Activated naive CD8-positive, alpha-beta T cell treated with anti-CD3 and anti-CD28 coated beads, Interleukin-2, amount 50 U/mL, for 16 hours (primary cell): ENCODE data around the gene MOSPD3.
A peak's percentile ranks its signal among the peaks of the same experiment; 100 is the strongest.
"Not testable (repeated sequence)": the region's sequence is repeated elsewhere in the genome, so short reads cannot be mapped to it uniquely, and the experiment has no call there.

Source experiments
- DNase-seq: peaks from one replicate; pipeline ENCODE4 v3.0.0-alpha.2; 2020; ENCODE audit warnings: low read depth, low spot score

The MOSPD3 gene

DNA sequence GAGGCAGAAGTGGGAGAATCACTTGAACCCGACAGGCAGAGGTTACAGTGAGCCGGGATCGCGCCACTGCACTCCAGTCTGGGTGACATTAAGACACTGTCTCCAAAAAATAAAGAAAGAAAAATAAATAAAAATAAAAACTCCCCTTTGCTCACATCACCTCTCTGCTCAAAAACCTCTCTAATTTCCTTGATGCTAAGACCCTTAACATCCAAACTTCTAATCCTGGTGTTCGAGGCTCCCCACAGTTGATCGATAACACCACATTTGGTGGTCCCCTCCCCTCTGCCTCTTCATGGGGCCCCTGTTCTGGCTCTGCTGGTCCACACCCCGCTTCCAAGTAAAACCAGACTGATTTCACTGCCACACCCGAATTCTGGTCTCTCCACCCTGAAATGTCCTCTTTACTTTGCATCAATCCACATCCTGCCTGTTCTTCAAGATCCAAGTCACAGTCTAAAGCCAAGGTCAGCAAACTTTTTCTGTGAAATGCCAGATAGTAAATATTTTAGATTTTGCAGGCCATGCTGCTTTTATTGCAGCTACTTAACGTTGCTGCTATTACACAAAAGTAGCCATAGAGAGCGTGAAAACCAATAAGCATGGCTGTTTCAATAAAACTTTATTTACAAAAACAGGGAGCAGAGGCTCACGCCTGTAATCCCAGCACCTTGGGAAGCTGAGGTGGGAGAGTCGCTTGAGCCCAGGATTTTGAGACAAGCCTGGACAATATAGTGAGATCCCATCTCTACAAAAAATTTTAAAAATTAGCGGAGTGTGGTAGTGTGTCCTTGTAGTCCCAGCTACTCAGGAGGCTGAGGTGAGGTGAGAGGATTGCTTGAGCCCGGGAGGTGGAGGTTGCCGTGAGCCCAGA lies 11.8 kb downstream of the MOSPD3 start:
- no peak for DNase-seq

DNA sequence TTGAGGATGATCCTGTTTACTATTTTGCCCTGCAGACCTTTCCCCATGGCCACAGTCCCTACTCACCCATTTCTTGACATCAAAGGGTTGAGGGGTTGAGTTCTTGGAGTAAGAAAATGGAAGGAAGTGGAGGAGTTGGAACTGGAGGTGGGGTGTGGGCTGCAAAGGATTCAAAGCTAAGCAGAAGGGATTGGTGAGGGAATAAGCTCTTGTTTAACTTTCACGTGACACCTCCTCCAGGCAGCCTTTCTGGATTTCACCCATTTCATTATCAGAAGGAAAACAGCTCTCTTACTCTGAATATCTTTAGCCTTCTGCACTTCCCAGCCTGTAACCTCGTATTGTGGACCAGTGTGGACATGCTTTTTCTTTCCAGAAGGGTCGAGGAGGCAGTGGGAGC lies 13.7 kb downstream of the MOSPD3 start:
- DNase-seq: no peak

DNA sequence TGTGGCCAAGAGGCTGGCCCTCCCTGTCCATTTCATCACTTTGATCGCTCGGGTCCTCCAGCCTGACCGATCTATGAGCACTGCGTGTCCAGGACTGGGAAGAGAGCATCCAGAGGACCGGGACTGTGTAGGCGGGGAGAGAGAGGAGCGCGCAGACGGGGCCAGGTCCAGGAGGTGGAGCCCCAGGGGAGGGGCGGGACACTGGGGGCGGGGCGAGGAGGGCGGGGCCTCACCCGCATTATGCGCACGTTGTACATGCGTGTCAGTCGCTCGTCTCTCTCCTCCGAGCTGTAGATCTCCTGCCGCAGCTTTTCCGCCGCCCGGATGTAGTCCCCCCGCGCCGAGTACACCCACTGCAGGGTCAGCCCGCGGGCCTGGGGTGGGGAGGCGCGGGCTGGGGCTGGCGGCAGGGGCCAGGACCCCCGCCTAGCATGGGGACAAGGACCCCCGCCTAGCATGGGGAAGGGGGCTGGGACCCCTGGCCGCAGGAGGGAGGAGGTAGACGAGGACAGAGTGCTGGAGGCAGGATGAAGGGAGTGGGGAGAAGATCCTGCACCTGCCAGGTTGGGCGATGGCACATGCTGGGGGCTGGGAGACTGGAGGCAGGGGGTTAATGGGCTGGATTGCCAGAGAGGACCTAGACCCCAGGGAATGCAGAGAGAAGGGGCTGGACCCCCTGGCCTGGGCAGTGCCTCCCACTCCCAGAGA lies 14.3 kb downstream of the MOSPD3 start:
- peak; percentile 77 for DNase-seq

DNA sequence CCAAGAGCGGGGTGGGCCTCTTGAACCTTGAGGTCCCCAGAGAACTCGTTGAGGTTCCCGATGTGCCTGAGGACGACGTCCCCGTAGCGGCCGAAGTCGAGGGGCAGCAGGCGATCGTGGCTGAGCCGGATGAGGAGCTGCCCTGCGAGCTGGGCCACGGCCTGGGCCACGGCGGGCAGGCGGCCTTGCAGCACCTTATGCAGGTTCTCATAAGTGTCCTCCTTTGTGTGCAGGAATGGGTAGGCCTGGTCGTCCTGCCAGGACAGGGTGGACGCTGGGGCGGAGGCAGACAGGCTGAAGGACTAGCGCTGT lies 14.9 kb downstream of the MOSPD3 start:
- DNase-seq: no peak

DNA sequence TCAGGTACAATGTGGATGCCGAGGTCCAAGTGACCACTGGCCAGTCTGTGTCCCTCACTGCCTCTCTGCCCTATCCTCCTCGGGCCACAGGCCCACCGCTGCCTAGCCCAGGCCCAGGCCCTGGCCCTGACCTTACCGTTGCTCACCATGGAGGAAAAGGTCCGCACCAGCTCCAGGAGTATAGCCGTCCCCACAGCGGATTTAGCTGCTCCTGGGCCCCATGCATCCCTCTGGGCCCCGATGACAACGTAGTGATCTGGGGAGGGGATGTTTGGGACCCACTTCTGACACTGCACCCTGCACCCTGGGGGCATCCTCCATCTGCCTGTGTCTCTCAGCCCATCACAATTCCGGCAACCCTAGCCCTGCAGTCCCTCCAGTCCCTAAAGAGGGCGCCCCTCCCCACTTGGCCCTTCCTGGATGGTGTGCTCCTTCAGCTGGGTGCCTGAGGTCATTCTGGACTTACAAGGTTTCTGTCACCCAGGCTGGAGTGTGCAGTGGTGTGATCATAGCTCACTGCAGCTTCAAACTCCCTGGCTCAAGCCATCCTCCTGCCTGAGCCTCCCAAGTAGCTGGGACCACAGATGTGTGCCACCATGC lies 16.9 kb downstream of the MOSPD3 start:
- no peak for DNase-seq

DNA sequence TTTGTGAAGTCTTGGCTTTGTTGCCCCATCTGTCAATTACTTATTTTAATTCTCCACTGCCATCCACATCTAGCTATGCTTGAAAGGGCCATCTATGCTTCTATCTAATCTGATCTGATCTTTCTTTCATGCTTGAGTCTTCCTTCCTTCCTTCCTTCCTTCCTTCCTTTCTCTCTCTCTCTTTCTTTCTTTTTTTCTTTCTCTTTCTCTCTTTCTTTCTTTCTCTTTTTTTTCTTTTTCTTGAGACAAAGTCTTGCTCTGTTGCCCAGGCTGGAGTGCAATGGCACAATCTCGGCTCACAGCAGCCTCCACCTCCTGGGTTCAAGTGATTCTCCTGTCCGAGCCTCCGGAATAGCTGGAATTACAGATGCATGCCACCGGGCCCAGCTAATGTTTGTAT lies 17.7 kb downstream of the MOSPD3 start:
- no peak for DNase-seq

DNA sequence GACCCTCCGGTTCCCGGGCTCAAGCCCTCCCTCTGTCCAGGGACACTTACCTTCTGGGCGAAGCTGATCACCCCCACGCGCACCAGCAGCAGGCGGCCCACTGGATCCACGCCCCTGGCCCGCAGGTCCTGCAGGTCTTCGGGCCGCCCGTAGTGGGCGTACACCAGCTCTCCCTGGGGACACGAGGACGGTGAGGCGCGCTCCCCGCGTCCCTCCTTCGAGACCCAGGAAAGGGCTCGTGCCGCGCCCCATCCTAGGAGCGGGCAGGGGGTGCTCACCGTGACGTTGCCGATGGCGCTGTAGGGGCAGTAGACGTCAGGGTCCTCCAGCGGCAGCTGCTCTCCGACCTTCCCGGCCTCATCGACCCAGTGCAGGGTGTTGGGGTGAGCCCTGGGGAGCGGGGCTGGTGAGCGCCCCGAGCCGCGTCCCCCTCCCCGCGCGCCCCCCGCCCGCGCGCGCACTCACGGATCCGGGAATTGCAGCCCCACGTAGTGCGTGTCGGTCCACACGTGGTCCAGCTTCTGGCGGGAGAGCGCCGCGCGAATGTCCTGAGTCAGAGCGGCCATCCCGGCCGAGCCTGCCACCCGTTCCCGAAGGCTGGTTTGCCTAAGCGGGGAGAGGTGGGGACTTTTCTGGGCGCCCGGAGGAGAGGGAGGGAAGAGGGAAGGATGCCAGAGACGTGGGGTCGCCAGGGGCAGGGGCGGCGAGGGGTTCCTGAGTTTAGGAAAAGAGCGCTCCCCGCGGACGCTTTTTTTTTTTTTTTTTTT lies 20.8 kb downstream of the MOSPD3 start:
- no peak for DNase-seq

DNA sequence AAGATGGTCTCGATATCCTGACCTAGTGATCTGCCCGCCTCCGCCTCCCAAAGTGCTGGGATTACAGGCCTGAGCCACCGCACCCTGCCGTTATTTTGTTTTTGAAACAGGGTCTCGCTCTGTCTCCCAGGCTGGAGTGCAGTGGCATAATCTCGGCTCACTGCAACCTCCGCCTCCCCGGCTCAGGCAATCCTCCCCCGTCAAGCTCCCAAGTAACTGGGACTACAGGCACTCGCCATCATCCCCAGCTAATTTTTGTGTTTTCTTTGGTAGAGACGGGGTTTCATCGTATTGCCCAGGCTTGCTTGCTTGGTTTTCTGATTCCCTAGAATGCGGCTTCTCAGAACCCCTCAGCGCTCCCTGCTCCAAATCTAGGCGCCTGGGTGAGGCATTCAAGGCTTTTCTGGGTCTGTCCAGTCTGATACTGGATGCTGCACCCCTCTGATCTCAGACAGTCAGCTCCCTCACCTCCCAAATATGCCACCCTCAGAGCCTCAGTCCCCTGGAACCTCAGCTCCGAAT lies 27.7 kb downstream of the MOSPD3 start:
- DNase-seq: no peak

DNA sequence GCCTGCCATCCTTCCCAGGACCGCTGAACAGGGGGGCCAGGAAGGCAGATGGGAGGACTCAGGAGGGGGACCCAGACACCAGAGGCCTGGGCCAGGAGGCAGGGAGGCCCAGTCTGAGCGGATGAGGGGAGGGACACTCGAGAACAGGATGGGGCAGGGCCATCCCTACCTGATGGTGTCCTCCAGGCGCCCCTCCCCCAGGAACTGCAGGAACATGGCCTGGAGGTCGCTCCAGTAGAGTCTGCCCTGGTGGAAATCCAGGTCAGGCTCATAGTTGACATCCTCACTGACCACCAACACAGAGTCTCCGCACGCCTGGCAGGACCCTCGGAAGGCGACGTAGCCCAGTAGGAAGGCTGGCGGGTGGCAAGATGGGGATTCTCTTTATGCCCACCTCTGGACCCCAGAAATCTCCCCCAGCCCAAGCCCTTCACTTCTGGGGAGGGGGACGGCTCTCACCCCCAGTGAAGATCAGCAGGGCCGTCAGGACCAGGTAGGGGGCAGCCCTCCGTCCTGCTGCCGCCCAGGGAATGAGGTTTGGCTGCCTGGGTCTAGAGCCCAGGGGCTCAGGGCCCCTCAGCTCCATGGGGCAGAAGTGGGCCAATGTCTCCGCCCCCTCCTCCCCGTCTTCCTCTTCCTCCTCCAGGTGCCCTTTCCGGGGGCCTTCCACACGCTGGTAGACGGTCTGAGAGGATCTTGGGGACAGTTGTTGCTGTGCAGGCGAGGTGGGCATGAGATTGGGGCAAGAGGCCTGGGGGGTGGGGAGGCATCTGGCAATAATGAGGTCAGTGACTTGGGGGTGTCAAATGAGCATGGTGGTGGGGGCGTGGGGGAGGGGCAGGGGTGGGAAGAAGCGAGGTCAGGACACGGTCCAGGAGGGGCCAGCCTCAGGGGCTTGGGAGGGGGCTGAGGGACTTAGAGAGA lies 28.4 kb downstream of the MOSPD3 start:
- DNase-seq: no peak

DNA sequence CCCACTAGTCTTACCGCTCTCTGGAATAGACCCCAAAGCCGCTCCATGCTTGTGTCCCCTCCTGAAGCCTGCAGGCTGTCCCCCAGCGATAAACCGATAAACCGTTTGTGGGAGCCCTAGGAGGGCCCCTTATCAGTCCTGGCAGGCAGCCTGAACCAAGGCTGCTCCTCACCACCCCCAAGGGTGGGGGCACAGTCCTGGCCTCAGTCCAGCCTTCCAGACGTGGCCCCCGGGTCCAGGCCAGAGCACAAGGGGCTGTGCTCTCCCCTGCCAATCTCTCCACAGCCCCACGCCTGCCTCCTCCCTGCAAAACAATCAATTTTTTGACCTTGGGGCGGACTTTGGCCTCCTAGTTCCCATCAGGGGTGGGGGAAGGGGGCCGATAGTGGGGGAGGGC lies 29.1 kb downstream of the MOSPD3 start, which contains the start of gene TFR2:
Gene TFR2, minus strand, starts transcription at position 90 of the 397 bp plus-strand sequence. Its CDS starts 43 bp downstream, at position 47.
- DNase-seq: no peak

DNA sequence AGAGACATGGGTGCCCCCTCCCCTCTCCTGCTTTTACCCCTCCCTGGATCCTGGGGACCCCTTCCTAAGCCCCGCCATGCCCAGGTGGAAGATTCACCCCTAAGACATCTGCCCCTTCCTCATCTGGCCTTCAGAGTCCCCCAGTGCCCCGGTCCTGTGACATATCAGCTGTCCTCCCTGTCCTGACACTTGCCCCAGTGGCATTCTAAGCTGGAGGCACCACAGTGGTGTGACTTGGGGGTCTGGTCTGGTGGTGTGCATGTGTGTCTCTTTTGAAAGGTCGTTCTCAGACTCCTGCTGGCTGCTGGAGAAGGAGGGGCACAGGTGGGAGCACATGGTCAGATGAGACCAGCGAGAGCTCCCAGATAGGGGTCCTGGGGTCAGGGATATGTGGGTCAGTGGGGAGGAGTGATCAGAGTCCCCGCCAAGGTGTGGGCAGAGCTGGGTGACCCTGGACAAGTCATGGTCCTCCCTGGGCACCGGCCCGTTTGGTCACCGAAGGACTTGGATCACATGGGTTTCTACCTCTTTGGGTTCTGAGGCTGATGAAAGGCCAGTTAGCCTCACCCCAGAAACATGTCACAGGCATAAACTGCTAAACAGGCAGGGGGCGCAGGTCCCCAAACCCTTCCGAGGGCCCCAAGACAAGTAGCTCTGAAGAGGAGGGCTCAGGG lies 29.7 kb downstream of the MOSPD3 start:
- DNase-seq: no peak

DNA sequence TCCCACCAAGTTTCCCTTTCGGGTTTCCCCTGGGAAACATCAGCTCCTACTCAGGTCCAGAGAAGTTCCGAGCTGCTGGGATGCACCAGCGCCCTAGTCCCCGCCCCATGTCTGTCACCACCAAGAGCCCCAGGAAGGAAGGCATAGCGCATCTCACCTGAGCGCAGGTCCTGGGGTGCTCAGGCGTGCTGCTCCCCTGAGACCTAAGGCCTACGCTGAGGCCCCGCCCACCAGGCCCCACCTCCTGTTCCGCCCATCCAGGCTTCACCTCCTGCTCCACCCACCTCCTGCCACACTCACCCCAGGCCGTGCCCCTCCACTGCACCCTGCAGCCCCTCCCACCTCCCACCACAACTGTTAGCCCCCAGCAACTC lies 30.2 kb downstream of the MOSPD3 start:
- DNase-seq: no peak

DNA sequence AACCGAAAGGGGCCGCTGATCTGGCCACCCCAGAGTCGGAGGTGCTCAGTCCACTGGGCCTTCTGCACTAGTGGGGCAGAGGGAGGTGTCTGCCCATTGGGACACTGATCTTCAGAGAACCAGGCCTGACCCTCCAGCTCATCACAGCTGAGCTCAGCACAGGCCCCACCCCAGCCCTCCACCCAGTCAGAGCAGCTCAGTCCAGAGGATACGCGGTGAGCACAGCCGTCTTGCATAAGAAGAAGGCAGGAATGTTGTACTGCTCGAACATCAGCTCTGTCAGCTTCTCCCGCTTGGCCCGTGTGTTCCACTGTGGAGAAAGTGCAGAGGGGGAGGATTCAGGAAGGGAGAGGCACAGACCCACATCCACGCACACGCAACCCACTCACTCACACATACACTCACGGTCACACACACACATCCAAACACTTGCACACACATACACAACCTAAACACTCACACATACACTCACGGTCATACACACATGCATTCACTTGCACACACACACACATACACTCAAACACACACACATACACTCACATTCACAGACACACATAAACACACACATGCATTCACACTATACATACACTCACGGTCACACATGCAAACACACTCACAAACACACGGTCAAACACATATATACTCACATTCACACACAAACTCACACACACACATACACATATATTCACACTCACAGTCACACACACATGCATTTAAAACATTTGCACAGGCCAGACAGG lies 37.7 kb downstream of the MOSPD3 start:
- no peak for DNase-seq

DNA sequence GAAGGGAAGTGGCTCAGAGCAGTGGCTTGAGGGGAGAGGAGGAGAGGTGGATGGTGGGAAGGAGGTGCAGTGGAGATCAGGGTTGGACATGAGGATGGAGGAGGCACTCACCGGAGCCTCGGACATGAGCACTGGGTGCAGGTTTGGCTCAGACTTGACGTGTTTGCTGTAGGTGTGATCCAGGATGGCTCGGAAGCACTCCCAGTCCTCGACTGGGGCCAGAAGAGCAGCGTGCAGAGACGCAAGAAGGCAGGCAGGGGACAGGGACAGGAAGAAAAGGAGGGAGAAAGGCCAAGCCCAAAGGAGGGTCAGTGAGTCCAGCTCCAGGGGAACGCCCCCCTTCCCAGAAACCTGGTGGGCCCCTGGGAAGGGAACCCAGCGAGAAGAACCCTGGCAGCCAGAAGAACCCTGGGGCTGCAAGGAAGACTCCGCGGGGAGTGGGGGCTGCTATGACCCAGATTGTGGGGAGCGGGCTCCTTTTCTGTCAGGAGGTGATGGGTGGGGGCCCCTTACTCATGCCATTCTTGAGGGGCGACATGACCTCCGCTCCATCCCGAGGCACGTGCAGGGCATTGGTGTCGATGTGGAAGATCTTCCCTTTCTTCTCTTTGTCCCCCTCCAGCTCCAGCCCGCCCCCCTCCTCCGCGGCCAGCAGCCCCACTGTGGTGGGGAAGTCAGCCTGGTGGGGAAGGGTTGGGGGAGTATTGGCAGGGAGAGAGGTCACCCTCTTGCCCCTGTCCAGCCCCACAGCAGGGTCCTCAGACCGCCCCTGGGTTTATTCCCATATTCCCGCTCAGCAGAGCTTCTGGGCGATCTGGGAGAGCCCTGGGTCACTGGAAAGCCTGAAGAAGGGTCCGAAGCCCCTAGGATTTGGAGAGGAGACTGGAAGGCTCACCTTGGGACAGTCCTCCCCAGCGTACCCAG lies 42.8 kb downstream of the MOSPD3 start:
- DNase-seq: no peak

DNA sequence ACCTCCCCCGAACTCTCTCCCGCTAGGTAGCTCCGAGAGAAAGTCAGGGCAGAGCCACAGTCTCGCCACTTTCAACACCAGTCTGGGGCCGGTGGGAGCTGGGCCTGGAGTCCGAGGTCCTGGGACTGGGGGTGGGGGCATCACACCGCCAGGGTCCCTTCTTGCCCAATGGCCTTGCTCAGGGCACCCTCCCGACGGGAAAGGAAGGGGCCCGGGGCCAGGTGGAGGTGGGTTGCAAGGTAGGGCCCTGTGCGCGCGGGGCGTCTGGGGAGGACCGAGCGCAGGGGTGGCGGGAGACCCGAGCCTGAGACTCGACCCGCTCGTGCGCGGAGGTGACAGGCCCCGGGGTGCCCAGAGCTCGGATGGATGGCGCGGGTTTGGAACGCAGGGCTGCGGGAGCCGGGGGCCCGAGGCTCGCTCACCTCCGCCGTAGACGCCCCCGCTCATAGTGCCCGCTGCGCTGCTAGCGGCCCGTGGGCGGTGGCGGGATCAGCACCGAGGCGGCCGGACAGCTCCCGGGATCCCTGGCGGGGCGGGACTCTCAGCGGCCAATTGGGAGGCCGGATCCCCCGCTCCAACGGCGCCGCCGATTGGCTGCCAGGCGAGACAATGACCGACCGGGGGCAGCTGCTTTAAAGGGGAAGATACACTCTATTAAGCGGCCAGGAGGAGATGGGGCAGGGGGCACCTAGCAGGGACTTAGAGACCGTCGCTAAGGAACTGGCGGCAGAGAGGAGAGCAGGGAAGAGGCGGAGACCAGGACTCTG lies 43.8 kb downstream of the MOSPD3 start, which contains the start of gene ACTL6B:
Gene ACTL6B, minus strand, starts transcription at position 541 of the 767 bp plus-strand sequence. Its CDS starts 94 bp downstream, at position 447.
- no peak for DNase-seq

DNA sequence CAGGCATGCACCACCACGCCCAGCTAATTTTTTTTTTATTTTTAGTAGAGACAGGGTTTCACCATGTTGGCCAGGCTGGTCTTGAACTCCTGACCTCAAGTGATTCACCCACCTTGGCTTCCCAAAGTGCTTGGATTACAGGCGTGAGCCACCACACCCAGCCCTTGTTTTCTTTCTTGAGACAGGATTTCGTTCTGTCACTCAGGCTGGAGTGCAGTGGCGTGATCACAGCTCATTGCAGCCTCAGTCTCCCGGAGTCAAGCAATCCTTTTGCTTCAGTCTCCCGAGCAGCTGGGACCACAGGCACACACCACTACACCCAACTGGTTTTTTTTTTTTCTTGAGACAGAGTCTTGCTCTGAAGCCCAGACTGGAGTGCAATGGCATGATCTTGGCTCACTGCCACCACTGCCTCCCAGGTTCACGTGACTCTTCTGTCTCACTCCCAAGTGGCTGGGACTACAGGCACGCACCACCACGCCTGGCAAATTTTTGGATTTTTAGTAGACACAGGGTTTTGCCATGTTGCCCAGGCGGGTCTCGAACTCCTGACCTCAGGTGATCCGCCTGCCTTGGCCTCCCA lies 49.9 kb downstream of the MOSPD3 start:
- not testable (repeated sequence) for DNase-seq
